Ovary (tissue), 9 donors: ENCODE results near the gene HVCN1. TPM values are rescaled to one million over a fixed set of nuclear protein-coding genes. Genes with fewer than 3 reads are reported as not detected.
"Not testable (repeated sequence)": the region's sequence is repeated elsewhere in the genome, so short reads cannot be mapped to it uniquely, and the experiment has no call there.

Source experiments
- DNase-seq, 5 donors: peaks; one replicate each; pipeline ENCODE4 v3.0.0-alpha.2; 2019 to 2020
- H3K27ac ChIP-seq, 2 donors: fragments of 200-600 bp; one replicate each; pipeline versions ENCODE4 v1.5.1 to v1.8.0; 2019 to 2022
- H3K27me3 ChIP-seq: fragments of 200-600 bp; one replicate; pipeline ENCODE4 v1.8.0; 2022
- H3K36me3 ChIP-seq: fragments of 200-600 bp; sonication (generic); one replicate; pipeline ENCODE4 v1.5.1; 2019
- H3K4me1 ChIP-seq: one replicate; pipeline ENCODE4 v1.8.1; 2013; ENCODE audit warnings: mild to moderate bottlenecking, moderate library complexity; ENCODE audit not compliant: insufficient read depth
- H3K4me3 ChIP-seq: fragments of 200-600 bp; sonication (generic); one replicate; pipeline ENCODE4 v1.5.1; 2017
- H3K9me3 ChIP-seq, 2 donors: fragments of 200-600 bp in 1 of 2; sonication (generic) in 1 of 2; one replicate each; pipeline versions ENCODE4 v1.5.1 to v1.8.1; 2013 to 2019; ENCODE audit warnings: mild to moderate bottlenecking in 1 of 2, moderate library complexity in 1 of 2
- CTCF ChIP-seq, 3 donors: fragments of 450-650 bp in 2 of 3; fragments of 200-600 bp in 1 of 3; IDR thresholded peaks; one replicate each; pipeline versions ENCODE4 v1.5.1 to v1.8.0; 2016 to 2022; ENCODE audit warnings: antibody characterized with exemption in 3 of 3, mild to moderate bottlenecking in 1 of 3
- EP300 ChIP-seq: sonication (generic); formaldehyde crosslinking; IDR thresholded peaks from one replicate; pipeline ENCODE4 v1.6.1; 2017; ENCODE audit warnings: antibody characterized with exemption
- POLR2A ChIP-seq: fragments of 450-650 bp; IDR thresholded peaks from one replicate; pipeline ENCODE4 v1.6.1; 2017; ENCODE audit warnings: antibody characterized with exemption, mild to moderate bottlenecking, moderate library complexity
- WGBS, 3 donors: extraction: QIAGEN DNeasy Blood & Tissue Kit in 1 of 3; methylation state at CpG; one replicate each; pipeline versions ENCODE4 v1.1.5 to v1.1.7; 2013 to 2017; 5-methylcytosine and 5-hydroxymethylcytosine counted together
- intact Hi-C, 4 donors: fragments of 100-400 bp; cut with DNase I; formaldehyde crosslinking; loops; one replicate each; pipeline versions ENCODE4 v1.11.0 to v1.15.1; 2022 to 2023
- polyA plus RNA-seq, 2 donors: library from polyadenylated mRNA; stranded (reverse); fragments of 200-250 nt in 1 of 2; fragments of 350-450 nt in 1 of 2; fragmentation: Illumina TruSeq in 1 of 2; extraction: RNeasy Lipid Tissue Mini Kit (QIAGEN cat#74804) in 1 of 2; gene quantifications; one replicate each; pipeline ENCODE4 v1.2.3, GENCODE V29; 2013 to 2014
- total RNA-seq, 7 donors: library from RNA; depleted of rRNA in 2 of 7; stranded (reverse); fragments of >200 nt in 2 of 7; fragmentation: NEBNext Ultra II Directional in 3 of 7; extraction: Animal tissue kit (Norgen Biotek cat#: 25700) in 3 of 7; gene quantifications; one replicate each; pipeline versions ENCODE4 v1.1.0 to v1.2.4, GENCODE V29; 2016 to 2023
- donor health status: DM: no; HTN: no; CAD: no; lungs with moderate emphysema.
- donor health status: DM: no; HTN: no; CAD: no.
- donor health status: Bipolar disorder and iron deficiency.
- donor health status: DM: yes; HTN: yes; CAD: no.
- donor health status: DM: no; HTN: no; CAD: no.
- donor health status: DM: yes; HTN: yes; CAD: no.

Gene HVCN1
- total and polyA plus RNA-seq, 9 donors = 6.4 to 19.4 (median 11.3) TPM

GRCh38 chr12:110613071-110613770, 75.7 kb downstream of the HVCN1 start:
- H3K27me3 ChIP-seq = no peaks in the 10 kb centered on the region
- H3K9me3 ChIP-seq = no peaks in the 10 kb centered on the region
- intact Hi-C loops = loop anchor here in 1 of 4 donors (10.0 kb wide), 1 partner anchor 272 kb away; no protein-coding TSS in a partner anchor
- H3K4me3 ChIP-seq = peak overlapping the region; percentile 85
- H3K4me1 ChIP-seq = peaks cover 5% of the 10 kb centered on the region
- no peaks in the 10 kb centered on the region for H3K36me3 ChIP-seq
- WGBS, 3 donors = 63 to 72% (median 64%) methylated on average over 23 of the region's 23 CpGs
- DNase-seq = no peak
- H3K27ac ChIP-seq = peak overlapping the region in 1 of 2 donors; percentile 38
- TF ChIP-seq POLR2A (no peak), EP300 (no peak), CTCF (IDR thresholded peaks at IDR 0.05) (no peak)

GRCh38 chr12:110606253-110606611, 82.7 kb downstream of the HVCN1 start:
- intact Hi-C loops = no loop called here
- H3K27ac ChIP-seq = peak overlapping the region in 1 of 2 donors; percentile 40
- no peak for DNase-seq

GRCh38 chr12:110602085-110602814, 86.7 kb downstream of the HVCN1 start:
- not testable (repeated sequence) for H3K4me1 ChIP-seq, H3K36me3 ChIP-seq, H3K4me3 ChIP-seq, H3K9me3 ChIP-seq, DNase-seq, H3K27me3 ChIP-seq, H3K27ac ChIP-seq
- 56 to 64% (median 60%) methylated on average over 14 of the region's 14 CpGs for WGBS, 3 donors
- TF ChIP-seq CTCF (IDR thresholded peaks at IDR 0.05) = peak; percentile 29 to 59 (median 56)
- intact Hi-C loops = loop anchor here (2.0 to 5.0 kb wide), 4 partner anchors 55 to 150 kb away; partner anchors contain the start of genes ARPC3 (in 1 of the 4), FAM216A (in 1 of the 4) and GPN3 (in 1 of the 4)

More at GRCh38 chr12:110606253-110606611, 82.7 kb downstream of the HVCN1 start:
- Histone ChIP-seq H3K4me1 (peaks cover 2% of the 10 kb centered on the region), H3K27me3 (no peaks in the 10 kb centered on the region), H3K36me3 (no peaks in the 10 kb centered on the region), H3K9me3 (no peaks in the 10 kb centered on the region), H3K4me3 (no peak overlapping the region)
- 76 to 86% (median 77%) methylated on average over 8 of the region's 8 CpGs for WGBS, 3 donors
- no peak for TF ChIP-seq CTCF (IDR thresholded peaks at IDR 0.05)
- TF ChIP-seq POLR2A = no peak
- TF ChIP-seq EP300 = no peak

- no peak overlapping the region for H3K27ac ChIP-seq
- H3K27me3 ChIP-seq = no peaks in the 10 kb centered on the region
- no peaks in the 10 kb centered on the region for H3K36me3 ChIP-seq
- intact Hi-C loops = loop anchor here in 3 of 4 donors (2.0 to 5.0 kb wide), 5 partner anchors 53 to 148 kb away; partner anchors contain the start of genes ARPC3 (in 1 of the 3), FAM216A (in 1 of the 3) and GPN3 (in 1 of the 3)
- H3K4me1 ChIP-seq = peaks cover 2% of the 10 kb centered on the region
- WGBS, 3 donors = 9 to 25% (median 9%) methylated on average over 4 of the region's 4 CpGs
- H3K4me3 ChIP-seq = no peak overlapping the region
- TF ChIP-seq EP300 = no peak
- TF ChIP-seq POLR2A = no peak
- peak in 2 of 3 donors; percentile 66 to 82 for TF ChIP-seq CTCF (IDR thresholded peaks at IDR 0.05)
- no peak for DNase-seq
- H3K9me3 ChIP-seq = no peaks in the 10 kb centered on the region
Measured at GRCh38 chr12:110600254-110600653, 88.7 kb downstream of the HVCN1 start.
